ENCODE measurements around the gene APEH. TPM values are rescaled to one million over a fixed set of nuclear protein-coding genes. Genes with fewer than 3 reads are reported as not detected.
"Not testable (repeated sequence)": the region's sequence is repeated elsewhere in the genome, so short reads cannot be mapped to it uniquely, and the experiment has no call there.

Gene APEH
- total RNA-seq, 1 donor from 2014 or later = 91.4 TPM

DNA sequence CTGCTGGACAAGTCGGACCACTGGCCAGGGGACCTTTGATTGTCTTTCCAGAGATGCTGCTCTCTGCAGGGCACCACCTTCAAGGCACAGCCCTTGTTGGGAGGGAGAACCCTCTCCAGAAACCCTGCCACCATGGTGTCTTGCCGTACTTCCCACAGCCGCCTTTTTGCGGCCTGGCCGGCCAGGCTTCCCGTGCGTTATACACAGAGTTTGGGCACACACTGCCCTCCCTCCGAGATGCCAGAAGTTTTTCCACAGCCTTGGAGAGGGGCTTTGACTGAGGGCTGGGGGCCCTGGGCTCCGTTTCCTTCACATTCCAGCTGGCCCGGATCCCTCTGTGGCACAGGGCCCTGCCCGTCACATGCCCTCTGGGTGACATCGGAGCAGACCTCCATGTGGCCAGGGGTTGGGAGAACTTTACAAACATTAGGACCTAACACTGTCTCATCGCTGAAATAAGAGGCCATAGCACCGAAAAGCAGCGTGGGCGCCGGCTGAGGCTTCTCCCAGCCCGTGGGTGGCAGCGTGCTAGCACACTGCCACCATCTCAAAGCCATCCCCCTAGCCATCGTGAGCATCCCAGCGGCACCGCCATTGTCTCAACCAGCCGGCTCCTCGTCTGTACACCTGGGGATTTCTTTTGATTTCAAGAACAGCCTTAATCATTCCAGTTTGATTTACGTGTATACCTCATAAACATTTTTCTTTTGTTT, 6.3 kb upstream of the APEH start:
- intact Hi-C loops (cut with micrococcal nuclease) = no loop called here

- intact Hi-C loops (cut with micrococcal nuclease) = no loop called here
These were observed 5.7 kb upstream of the APEH start for GRCh38 chr3:49668414-49668797.

DNA sequence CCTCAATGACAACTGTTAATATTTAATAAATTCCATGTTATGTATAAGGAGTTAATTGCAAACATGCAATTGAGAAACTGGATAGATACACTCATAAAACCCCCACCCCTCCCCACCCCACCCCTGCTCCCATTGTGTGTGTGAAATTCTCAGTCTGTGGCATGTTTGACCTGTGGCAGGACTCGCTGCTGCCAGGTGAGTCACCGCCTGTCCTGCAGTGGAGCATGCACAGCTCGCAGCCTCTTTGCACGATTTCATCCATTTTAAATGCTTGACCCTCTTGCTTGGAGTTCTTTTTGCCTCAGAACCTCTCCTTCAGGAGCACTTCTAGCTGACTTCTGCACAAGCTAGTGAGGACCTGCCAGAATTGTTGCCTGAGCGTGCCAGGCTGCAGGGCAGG, 5.3 kb upstream of the APEH start:
- intact Hi-C loops (cut with micrococcal nuclease) = no loop called here

GRCh38 chr3:49669352-49669751, 4.8 kb upstream of the APEH start:
- intact Hi-C loops (cut with micrococcal nuclease) = no loop called here

- intact Hi-C loops (cut with micrococcal nuclease) = loop anchor here (1.0 to 10.0 kb wide), 9 partner anchors 68 to 954 kb away; partner anchors contain the start of genes GPX1, IP6K2, QRICH1 and RBM5
These were observed 3.2 kb upstream of the APEH start for GRCh38 chr3:49670940-49671290.

GRCh38 chr3:49671291-49672288, 2.6 kb upstream of the APEH start:
- intact Hi-C loops (cut with micrococcal nuclease) = loop anchor here (1.0 to 10.0 kb wide), 9 partner anchors 68 to 954 kb away; partner anchors contain the start of genes GPX1, IP6K2, QRICH1 and RBM5

DNA sequence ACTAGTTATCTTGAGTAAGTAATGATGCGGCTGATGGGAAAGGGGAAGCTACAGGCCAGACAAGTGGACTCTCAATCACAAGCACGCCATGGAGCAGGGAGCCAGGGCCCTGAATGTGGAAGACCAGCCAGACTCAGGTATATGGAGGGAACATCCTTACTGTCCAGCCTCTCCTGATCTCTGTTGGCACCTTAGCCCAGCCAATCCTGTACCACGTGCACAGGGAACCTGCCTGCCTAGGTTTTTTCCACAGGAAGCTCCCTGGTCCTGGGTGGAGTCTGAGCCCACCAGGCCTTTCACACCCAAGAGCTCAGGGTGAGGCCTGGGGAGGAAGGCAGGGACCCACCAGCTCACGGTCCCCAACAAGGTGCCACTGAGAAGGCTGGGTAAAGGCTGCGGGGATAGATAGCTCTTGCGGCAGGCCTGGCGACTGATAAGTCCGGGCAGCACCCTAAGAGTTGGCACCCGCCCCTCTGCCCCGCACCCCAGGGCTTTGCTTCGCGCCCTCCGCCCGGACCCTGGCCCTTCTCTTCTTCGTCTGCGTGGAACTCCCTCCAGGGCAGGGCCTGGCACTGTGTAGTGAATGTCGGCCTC, 933 bp upstream of the APEH start:
- intact Hi-C loops (cut with micrococcal nuclease) = loop anchor here (5.0 to 10.0 kb wide), 6 partner anchors 316 to 956 kb away; partner anchors contain the start of genes GPX1, IP6K2, QRICH1 and RBM5

DNA sequence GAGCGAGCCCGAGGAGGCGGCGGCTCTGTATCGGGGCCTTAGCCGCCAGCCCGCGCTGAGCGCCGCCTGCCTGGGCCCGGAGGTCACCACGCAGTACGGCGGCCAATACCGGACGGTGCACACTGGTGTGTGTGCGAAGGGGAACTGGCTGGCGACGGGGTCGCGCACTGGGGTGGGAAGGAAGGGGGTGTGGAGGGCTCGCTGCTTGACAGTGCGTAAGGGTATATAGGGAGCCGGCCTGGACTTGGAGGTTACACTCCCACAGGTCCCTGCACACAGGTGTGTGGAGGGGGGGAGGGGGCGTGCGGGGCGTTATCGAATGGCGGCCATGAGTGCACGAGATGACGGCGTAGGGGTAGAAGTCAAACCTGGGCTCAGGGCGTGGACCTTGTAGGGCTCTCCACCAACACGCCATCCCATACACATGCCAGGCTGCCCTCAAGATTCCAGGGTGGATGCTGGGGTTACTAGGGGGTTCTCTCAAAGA, 389 bp downstream of the APEH start:
- intact Hi-C loops (cut with micrococcal nuclease) = loop anchor here (1.0 to 10.0 kb wide), 16 partner anchors 15 to 957 kb away; partner anchors contain the start of genes AMIGO3, BSN, DAG1 and GPX1

GRCh38 chr3:49675912-49676311, 1.8 kb downstream of the APEH start:
- intact Hi-C loops (cut with micrococcal nuclease) = loop anchor here (10.0 kb wide), 1 partner anchor 581 kb away; the partner anchor contains the start of gene QRICH1

DNA sequence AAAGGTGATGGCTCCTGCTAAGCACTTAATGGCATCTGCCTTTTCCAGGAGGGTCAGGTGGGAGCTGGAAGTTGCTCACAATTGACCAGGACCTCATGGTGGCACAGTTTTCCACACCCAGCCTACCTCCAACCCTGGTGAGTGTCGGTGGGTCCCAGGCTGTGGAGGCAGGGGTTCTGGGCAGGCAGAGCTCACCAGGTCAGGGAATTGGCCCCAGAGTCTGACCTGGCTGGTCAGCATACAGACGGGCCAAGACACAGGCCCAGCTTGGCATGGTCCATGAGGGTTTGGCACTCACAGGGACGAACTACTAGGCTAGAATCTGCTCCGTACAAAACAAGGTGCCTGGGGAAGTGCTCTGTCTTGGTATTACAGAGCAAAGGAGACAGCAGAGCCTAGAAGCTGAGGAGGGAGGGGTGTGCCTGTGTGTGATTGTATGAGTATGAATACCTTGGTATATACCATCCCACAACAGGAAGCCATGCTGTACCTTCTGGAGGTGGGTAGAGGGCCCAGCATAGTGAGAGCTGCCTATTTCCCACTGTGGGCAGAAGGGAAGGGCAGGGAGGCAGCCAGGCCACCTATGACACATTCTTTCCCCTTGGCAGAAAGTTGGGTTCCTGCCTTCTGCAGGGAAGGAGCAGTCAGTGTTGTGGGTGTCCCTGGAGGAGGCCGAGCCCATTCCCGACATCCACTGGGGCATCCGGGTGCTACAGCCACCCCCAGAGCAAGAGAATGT, 6.5 kb downstream of the APEH start:
- intact Hi-C loops (cut with micrococcal nuclease) = no loop called here

DNA sequence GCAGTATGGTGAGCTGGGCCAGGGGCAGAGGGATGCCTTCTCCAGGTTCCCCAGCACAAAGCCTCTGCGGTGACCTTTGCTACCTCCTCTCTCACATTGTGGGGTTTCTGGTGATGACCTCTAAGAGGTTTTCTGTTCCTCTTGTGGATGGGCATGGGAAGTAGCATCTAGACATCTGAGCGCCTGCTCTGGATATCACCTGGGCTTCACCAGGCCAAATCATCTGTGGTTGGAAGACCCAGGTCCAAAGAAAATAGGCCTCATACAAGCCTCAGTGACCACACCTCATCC, 7.0 kb downstream of the APEH start:
- intact Hi-C loops (cut with micrococcal nuclease) = no loop called here

- intact Hi-C loops (cut with micrococcal nuclease) = no loop called here
These were observed 7.4 kb downstream of the APEH start for GRCh38 chr3:49681543-49681942.

- intact Hi-C loops (cut with micrococcal nuclease) = no loop called here
These were observed 9.0 kb downstream of the APEH start for GRCh38 chr3:49683162-49683561.

- intact Hi-C loops (cut with micrococcal nuclease) = not testable (repeated sequence)
These were observed 10.3 kb downstream of the APEH start for GRCh38 chr3:49684453-49684852.

DNA sequence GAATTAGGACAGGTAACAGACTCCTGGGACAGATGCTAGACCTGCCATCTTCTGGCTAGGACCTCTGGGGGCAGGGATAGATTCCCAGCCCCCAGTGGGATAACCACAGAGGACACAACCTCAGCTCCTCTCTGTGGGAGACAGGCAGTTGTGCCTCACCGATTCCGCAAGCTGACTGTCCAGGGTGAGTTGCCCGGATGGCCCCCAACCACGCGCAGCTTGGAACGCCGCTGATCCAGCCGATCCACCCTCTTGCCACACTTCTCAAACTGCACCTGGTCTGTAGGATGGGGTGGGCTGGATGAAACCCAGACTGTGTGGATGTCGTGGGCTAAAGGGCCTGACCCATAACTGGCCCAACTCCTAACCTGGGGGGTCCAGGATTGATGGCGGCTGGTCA, 11.0 kb downstream of the APEH start:
- intact Hi-C loops (cut with micrococcal nuclease) = not testable (repeated sequence)

DNA sequence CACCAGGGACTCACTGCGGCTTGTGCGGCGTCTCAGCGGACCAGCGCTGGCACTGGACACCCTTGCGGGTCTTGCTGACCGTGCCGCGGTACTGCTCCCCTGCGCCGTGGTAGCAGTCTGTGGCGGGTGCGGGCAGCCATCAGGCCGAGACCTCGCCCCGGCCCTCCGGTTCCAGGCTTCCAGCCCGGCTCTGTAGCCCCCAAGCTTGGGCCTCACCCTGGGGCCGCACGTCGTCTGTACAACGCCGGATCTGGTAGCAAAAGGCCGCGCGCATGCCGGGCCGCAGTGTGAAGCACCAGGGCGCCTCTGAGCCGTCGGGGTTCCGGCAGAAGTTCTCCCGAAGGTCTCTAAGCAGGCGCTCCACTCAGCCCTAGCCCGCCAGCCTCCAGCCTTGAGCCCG, 11.7 kb downstream of the APEH start:
- intact Hi-C loops (cut with micrococcal nuclease) = not testable (repeated sequence)

- intact Hi-C loops (cut with micrococcal nuclease) = not testable (repeated sequence)
These were observed 12.2 kb downstream of the APEH start for GRCh38 chr3:49686346-49686745.

- intact Hi-C loops (cut with micrococcal nuclease) = not testable (repeated sequence)
These were observed 12.7 kb downstream of the APEH start for GRCh38 chr3:49686769-49687423.

DNA sequence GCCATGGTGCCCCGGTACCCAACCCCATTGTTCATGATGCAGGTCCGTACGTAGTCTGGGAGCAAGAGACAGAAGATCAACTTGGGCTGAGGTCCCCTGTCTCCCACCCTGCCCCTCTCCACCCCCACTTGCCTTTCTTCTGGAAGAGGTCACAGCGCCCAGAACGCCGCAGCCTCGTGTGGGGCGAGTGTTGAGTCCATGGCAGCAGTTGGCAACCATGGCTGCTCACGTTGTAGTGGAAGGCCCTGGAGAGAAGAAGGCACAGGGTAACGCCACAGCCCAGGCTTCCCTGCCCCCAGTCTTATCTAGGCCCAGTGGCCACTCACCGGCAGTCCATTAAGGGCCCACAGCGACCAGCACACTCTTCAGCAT, 13.3 kb downstream of the APEH start:
- intact Hi-C loops (cut with micrococcal nuclease) = not testable (repeated sequence)

- intact Hi-C loops (cut with micrococcal nuclease) = loop anchor here (1.0 kb wide), 3 partner anchors 14 to 98 kb away; partner anchors contain the start of genes AMIGO3, APEH and IP6K1
These were observed 14.3 kb downstream of the APEH start for GRCh38 chr3:49688338-49689045.
